IMR-90 (cell line): ENCODE results near the gene COL17A1. TPM values are rescaled to one million over a fixed set of nuclear protein-coding genes. Genes with fewer than 3 reads are reported as not detected.

Source experiments
- ATAC-seq: fragments of 200-7000 bp; cut with Tn5 transposase; 2 replicates; pipeline ENCODE4 v1.9.1; 2020; ENCODE audit warnings: low read depth, mild to moderate bottlenecking, moderate library complexity
- BruUV-seq: library from RNA; stranded (reverse); fragments of 400-500 nt; replicated peaks from 2 replicates; lab custom pipeline; 2021; lab: Mats Ljungman, UMichigan
- CTCF ChIA-PET: fragments of 300-600 bp; formaldehyde crosslinking; extraction: SDS; loops from one replicate; lab custom pipeline; 2021; ENCODE audit warnings: antibody characterized with exemption; lab: Yijun Ruan, JAX
- POLR2A ChIA-PET: fragments of 300-600 bp; sonication (Branson Sonifier 250); formaldehyde crosslinking; loops from one replicate; lab custom pipeline; 2022; ENCODE audit warnings: antibody characterized with exemption; ENCODE audit not compliant: unreplicated experiment; lab: Charles Lee
- DNase-seq: peaks from one replicate; pipeline ENCODE4 v3.0.0; 2013
- H2AFZ ChIP-seq: replicated peaks from 2 replicates; pipeline ENCODE3; 2013; ENCODE audit warnings: low read length, mild to moderate bottlenecking; ENCODE audit not compliant: poor library complexity
- H2AK5ac ChIP-seq: 2 replicates; pipeline ENCODE4 v1.6.1; 2013; ENCODE audit warnings: low read depth, low read length, inconsistent platforms
- H2AK9ac ChIP-seq: replicated peaks from 2 replicates; pipeline ENCODE3; 2013; ENCODE audit warnings: mild to moderate bottlenecking, low read depth, low read length, moderate library complexity; ENCODE audit not compliant: poor library complexity
- H2BK120ac ChIP-seq: 2 replicates; pipeline ENCODE4 v1.6.1; 2013; ENCODE audit warnings: low read depth, low read length, inconsistent platforms
- H2BK15ac ChIP-seq: 3 replicates; pipeline ENCODE4 v1.6.1; 2013; ENCODE audit warnings: low read depth, low read length, inconsistent platforms
- H2BK20ac ChIP-seq: 2 replicates; pipeline ENCODE4 v1.6.1; 2013; ENCODE audit warnings: low read depth, mild to moderate bottlenecking, inconsistent platforms, low read length, moderate library complexity
- H2BK5ac ChIP-seq: 2 replicates; pipeline ENCODE4 v1.6.1; 2013; ENCODE audit warnings: mild to moderate bottlenecking, low read depth, low read length, inconsistent platforms; ENCODE audit not compliant: poor library complexity, severe bottlenecking
- H3K14ac ChIP-seq: replicated peaks from 2 replicates; pipeline ENCODE4 v1.6.1; 2013; ENCODE audit warnings: low read depth, low read length, inconsistent platforms
- H3K18ac ChIP-seq: 2 replicates; pipeline ENCODE4 v1.6.1; 2013; ENCODE audit warnings: low read depth, low read length, control low read depth
- H3K23ac ChIP-seq: 2 replicates; pipeline ENCODE4 v1.6.1; 2013; ENCODE audit warnings: low read depth, low read length, inconsistent platforms
- H3K27ac ChIP-seq: 2 replicates; pipeline ENCODE4 v1.5.1; 2013; ENCODE audit warnings: mild to moderate bottlenecking, control low read depth, low read length; ENCODE audit not compliant: insufficient read depth
- H3K27me3 ChIP-seq: 2 replicates; pipeline ENCODE4 v1.6.1; 2013; ENCODE audit warnings: low read length; ENCODE audit not compliant: control insufficient read depth, insufficient read depth
- H3K36me3 ChIP-seq: 2 replicates; pipeline ENCODE4 v1.6.1; 2013; ENCODE audit warnings: low read length, mixed read lengths; ENCODE audit not compliant: control insufficient read depth, insufficient read depth
- H3K4ac ChIP-seq: 2 replicates; pipeline ENCODE4 v1.6.1; 2013; ENCODE audit warnings: low read depth, low read length, inconsistent platforms
- H3K4me1 ChIP-seq: 2 replicates; pipeline ENCODE4 v1.6.1; 2013; ENCODE audit warnings: low read length, mixed read lengths; ENCODE audit not compliant: control insufficient read depth, insufficient read depth
- H3K4me2 ChIP-seq: 2 replicates; pipeline ENCODE4 v1.6.1; 2013; ENCODE audit warnings: low read depth, mild to moderate bottlenecking, control low read depth, low read length, moderate library complexity
- H3K4me3 ChIP-seq: 2 replicates; pipeline ENCODE4 v1.5.1; 2013; ENCODE audit warnings: low read depth, mild to moderate bottlenecking, control low read depth, low read length, moderate library complexity; ENCODE audit not compliant: insufficient read depth
- H3K56ac ChIP-seq: 2 replicates; pipeline ENCODE4 v1.6.1; 2013; ENCODE audit warnings: low read length, inconsistent platforms; ENCODE audit not compliant: insufficient read depth; ENCODE audit errors: extremely low read depth
- H3K79me1 ChIP-seq, 2 experiments: 2 replicates each; pipeline ENCODE4 v1.6.1; 2013; ENCODE audit warnings: low read length in 2 of 2, inconsistent platforms in 1 of 2, low read depth in 1 of 2
- H3K9ac ChIP-seq: 2 replicates; pipeline ENCODE4 v1.6.1; 2013; ENCODE audit warnings: low read depth, low read length, control low read depth
- H3K9me1 ChIP-seq: 2 replicates; pipeline ENCODE4 v1.6.1; 2013; ENCODE audit warnings: low read length, inconsistent platforms; ENCODE audit not compliant: insufficient read depth
- H3K9me3 ChIP-seq: 2 replicates; pipeline ENCODE4 v1.6.1; 2013; ENCODE audit warnings: low read length; ENCODE audit not compliant: control insufficient read depth, insufficient read depth
- H4K20me1 ChIP-seq: 2 replicates; pipeline ENCODE4 v1.6.1; 2013; ENCODE audit warnings: low read length, inconsistent platforms; ENCODE audit not compliant: insufficient read depth
- H4K5ac ChIP-seq: 2 replicates; pipeline ENCODE4 v1.6.1; 2013; ENCODE audit warnings: mild to moderate bottlenecking, low read depth, low read length, control low read depth
- H4K8ac ChIP-seq, 2 experiments: 2 replicates each; pipeline ENCODE4 v1.6.1; 2013; ENCODE audit warnings: low read depth in 2 of 2, low read length in 2 of 2, control low read depth in 1 of 2, inconsistent platforms in 1 of 2
- H4K91ac ChIP-seq: 2 replicates; pipeline ENCODE4 v1.6.1; 2013; ENCODE audit warnings: low read depth, low read length, inconsistent platforms; ENCODE audit not compliant: insufficient read depth
- CHD1 ChIP-seq: IDR thresholded peaks from 2 replicates; pipeline ENCODE4 v1.6.1; 2012; ENCODE audit warnings: low read depth, low read length, improper control_type of control experiment
- FOS ChIP-seq: fragments of 150-350 bp; IDR thresholded peaks from 2 replicates; pipeline ENCODE4 v1.6.1; 2016; ENCODE audit warnings: low read depth, low read length
- POLR2A ChIP-seq: IDR thresholded peaks from 2 replicates; pipeline ENCODE4 v1.6.1; 2012; ENCODE audit warnings: mild to moderate bottlenecking, low read depth, low read length
- RAD21 ChIP-seq: IDR thresholded peaks from 2 replicates; pipeline ENCODE4 v1.6.1; 2012; ENCODE audit warnings: low read length, improper control_type of control experiment
- RCOR1 ChIP-seq: IDR thresholded peaks from 2 replicates; pipeline ENCODE4 v1.6.1; 2012; ENCODE audit warnings: mild to moderate bottlenecking, low read length, improper control_type of control experiment; ENCODE audit not compliant: insufficient replicate concordance
- WGBS, 2 experiments: methylation state at CpG; one replicate each; pipeline versions ENCODE4 v1.1.5 to v1.1.7; 2013; ENCODE audit warnings: missing lambda C conversion rate in 2 of 2; ENCODE audit not compliant: insufficient read length in 1 of 2; ENCODE audit errors: extremely low coverage in 2 of 2; 5-methylcytosine and 5-hydroxymethylcytosine counted together
- dilution Hi-C: fragments of 300-500 bp; cut with HindIII; formaldehyde crosslinking; loops from one replicate; pipeline ENCODE4 v1.14.3; 2018; ENCODE audit warnings: low sequenced_read_pairs; ENCODE audit not compliant: unreplicated experiment
- in situ Hi-C: fragments of 300-500 bp; cut with MboI; formaldehyde crosslinking; loops from 3 replicates; pipeline ENCODE4 v1.14.3; 2019; ENCODE audit warnings: low sequenced_read_pairs, inconsistent platforms, mixed read lengths
- intact Hi-C: fragments of 100-400 bp; cut with micrococcal nuclease; formaldehyde crosslinking; loops from 2 replicates; pipeline ENCODE4 v1.10.0; 2022
- polyA plus RNA-seq, 3 experiments: library from polyadenylated mRNA; depleted of rRNA; stranded (reverse); fragments of >200 nt; gene quantifications; 2 replicates each; pipeline ENCODE4 v1.2.3, GENCODE V29; 2012; ENCODE audit warnings: low replicate concordance in 1 of 3
- total RNA-seq: library from RNA; depleted of rRNA; stranded (reverse); fragments of >200 nt; gene quantifications from 2 replicates; pipeline ENCODE4 v1.2.3, GENCODE V29; 2012

The COL17A1 gene
- total and polyA plus RNA-seq, 2 of the 4 experiments (the other 2 are of a cell fraction): 0.14 to 0.18 TPM

GRCh38 chr10:104038958-104039752, 46.5 kb downstream of the COL17A1 start:
- POLR2A ChIA-PET: no interaction called here
- Histone ChIP-seq H3K27me3 (no peaks in the 10 kb centered on the region), H3K23ac (no peak overlapping the region), H3K4ac (no peak overlapping the region), H3K9me1 (peaks cover 12% of the 10 kb centered on the region; the same call in 1 of the 2 replicates), H3K18ac (no peak overlapping the region), H3K9me3 (no peaks in the 10 kb centered on the region), H2BK120ac (no peak overlapping the region), H4K5ac (no peak overlapping the region), H3K27ac (no peak overlapping the region), H3K9ac (no peak overlapping the region), H2AK9ac (no peak overlapping the region), H3K79me1 (no peaks in the 10 kb centered on the region), H3K4me3 (no peak overlapping the region), H3K36me3 (no peaks in the 10 kb centered on the region), H2BK20ac (no peak overlapping the region), H3K4me1 (no peaks in the 10 kb centered on the region), H2AK5ac (no peak overlapping the region), H4K20me1 (no peaks in the 10 kb centered on the region), H2AFZ (no peak overlapping the region), H4K91ac (no peak overlapping the region), H2BK5ac (no peak overlapping the region), H4K8ac (no peak overlapping the region), H3K14ac (no peak overlapping the region), H3K4me2 (no peak overlapping the region), H3K56ac (no peak overlapping the region), H2BK15ac (no peak overlapping the region)
- DNase-seq: no peak
- intact Hi-C loops (no loop called here), in situ Hi-C loops (no loop called here), dilution Hi-C loops (no loop called here)
- ATAC-seq: no peak
- TF ChIP-seq CHD1 (no peak), RCOR1 (no peak), POLR2A (no peak), FOS (no peak), RAD21 (no peak)
- WGBS, 2 experiments: 100% methylated on average over 1 of the region's 7 CpGs; no CpG with 5 or more reads in 1 of the 2 experiments
- no TSS peak for BruUV-seq
- CTCF ChIA-PET: no interaction called here
